GM12891 (cell line): Measurements from ENCODE around the gene COIL.

Experiments used
- DNase-seq: peaks from one replicate; pipeline ENCODE4 v3.0.0; 2011; ENCODE audit warnings: low spot score; ENCODE audit not compliant: insufficient read length
- FAIRE-seq: peaks from 2 replicates; lab custom pipeline; 2011; peaks lifted over from hg19 to GRCh38; lab: Jason Lieb, UNC
- PAX5 ChIP-seq: IDR thresholded peaks from 2 replicates; pipeline ENCODE4 v1.6.1; 2011; ENCODE audit warnings: low read length, moderate library complexity, mild to moderate bottlenecking; ENCODE audit not compliant: insufficient read depth, severe bottlenecking
- POLR2A ChIP-seq: IDR thresholded peaks from 2 replicates; pipeline ENCODE4 v1.6.1; 2011; ENCODE audit warnings: low read depth, low read length, control low read depth
- POLR2AphosphoS5 ChIP-seq: IDR thresholded peaks from 2 replicates; pipeline ENCODE4 v1.6.1; 2011; ENCODE audit warnings: low read depth, low read length, control low read depth
- POU2F2 ChIP-seq: IDR thresholded peaks from 2 replicates; pipeline ENCODE4 v1.6.1; 2011; ENCODE audit warnings: low read depth, mild to moderate bottlenecking, control low read depth, low read length, moderate library complexity
- SPI1 ChIP-seq: IDR thresholded peaks from 2 replicates; pipeline ENCODE4 v1.6.1; 2011; ENCODE audit warnings: low read depth, low read length, control low read depth
- TAF1 ChIP-seq: IDR thresholded peaks from 2 replicates; pipeline ENCODE4 v1.6.1; 2011; ENCODE audit warnings: low read depth, low read length, control low read depth

COIL gene

GRCh38 chr17:56896968-56897359 is 63.9 kb downstream of the COIL start:
- no peak for FAIRE-seq
- TF ChIP-seq POU2F2 (peak; percentile 36; the same call in 1 of the 2 replicates), PAX5 (no peak)

GRCh38 chr17:56896217-56896967 is 64.5 kb downstream of the COIL start:
- TF ChIP-seq PAX5 (no peak), POU2F2 (no peak), POLR2A (no peak), SPI1 (no peak), TAF1 (no peak)
- no peak for DNase-seq
- no peak for FAIRE-seq

More at GRCh38 chr17:56896968-56897359, 63.9 kb downstream of the COIL start:
- no peak for DNase-seq

GRCh38 chr17:56894859-56895455 is 65.9 kb downstream of the COIL start:
- DNase-seq (no peak), FAIRE-seq (no peak)
- TF ChIP-seq SPI1 (no peak), PAX5 (no peak), POLR2AphosphoS5 (no peak), POU2F2 (no peak), TAF1 (no peak), POLR2A (no peak)

- no peak for FAIRE-seq
- TF ChIP-seq SPI1 (no peak), POU2F2 (no peak), TAF1 (no peak), POLR2AphosphoS5 (no peak), PAX5 (no peak), POLR2A (no peak)
- DNase-seq, result no peak
Measured at GRCh38 chr17:56893503-56893902, 67.3 kb downstream of the COIL start.

DNA sequence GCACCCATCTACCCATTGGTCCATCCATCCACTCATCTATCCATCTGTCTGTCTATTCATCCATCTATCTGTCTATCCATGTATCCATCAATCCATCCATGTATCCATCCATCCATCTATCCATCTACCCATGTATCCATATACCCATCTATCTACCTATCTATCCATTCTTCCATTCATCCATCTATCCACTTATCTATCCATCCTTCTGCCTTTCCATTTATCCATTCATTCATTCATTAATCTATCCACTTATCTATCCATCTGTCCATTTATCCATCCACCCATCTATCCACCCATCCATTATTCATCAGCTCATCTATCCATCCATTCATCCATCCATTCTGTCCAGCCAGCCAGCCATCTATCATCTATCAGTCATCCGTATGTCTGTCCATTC is 68.5 kb downstream of the COIL start:
- TF ChIP-seq PAX5, result no peak
- no peak for TF ChIP-seq POLR2AphosphoS5
- no peak for TF ChIP-seq SPI1
- TF ChIP-seq POU2F2, result no peak
- no peak for TF ChIP-seq POLR2A
- no peak for TF ChIP-seq TAF1
- DNase-seq (no peak), FAIRE-seq (no peak)

DNA sequence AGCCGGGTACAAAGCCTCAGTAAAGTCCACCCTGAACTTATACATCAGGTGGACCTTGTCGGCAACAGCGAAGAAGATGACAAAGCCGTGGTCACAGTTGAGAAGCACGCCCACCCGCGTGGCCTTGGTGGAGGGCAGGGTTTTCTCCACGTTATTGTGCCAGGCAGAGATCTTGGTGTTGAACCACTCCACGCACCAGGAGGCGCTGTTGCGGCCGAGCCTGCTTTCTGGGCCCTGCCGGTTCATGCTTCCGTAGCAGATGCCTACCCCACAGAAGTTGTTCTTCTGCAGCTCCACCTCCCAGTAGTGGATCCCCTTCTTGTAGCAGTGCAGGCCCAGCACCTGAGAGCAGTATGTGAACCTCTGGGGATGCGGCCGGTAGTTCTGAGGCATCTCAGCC is 69.1 kb downstream of the COIL start:
- TF ChIP-seq TAF1 (no peak), POLR2AphosphoS5 (no peak), POLR2A (no peak), PAX5 (no peak), POU2F2 (no peak), SPI1 (no peak)
- FAIRE-seq (no peak), DNase-seq (no peak)

GRCh38 chr17:56890906-56891674 is 69.8 kb downstream of the COIL start:
- no peak for FAIRE-seq
- no peak for DNase-seq
- TF ChIP-seq POLR2A, result no peak
- TF ChIP-seq TAF1, result no peak
- TF ChIP-seq SPI1, result no peak
- no peak for TF ChIP-seq PAX5
- no peak for TF ChIP-seq POLR2AphosphoS5
- no peak for TF ChIP-seq POU2F2

DNA sequence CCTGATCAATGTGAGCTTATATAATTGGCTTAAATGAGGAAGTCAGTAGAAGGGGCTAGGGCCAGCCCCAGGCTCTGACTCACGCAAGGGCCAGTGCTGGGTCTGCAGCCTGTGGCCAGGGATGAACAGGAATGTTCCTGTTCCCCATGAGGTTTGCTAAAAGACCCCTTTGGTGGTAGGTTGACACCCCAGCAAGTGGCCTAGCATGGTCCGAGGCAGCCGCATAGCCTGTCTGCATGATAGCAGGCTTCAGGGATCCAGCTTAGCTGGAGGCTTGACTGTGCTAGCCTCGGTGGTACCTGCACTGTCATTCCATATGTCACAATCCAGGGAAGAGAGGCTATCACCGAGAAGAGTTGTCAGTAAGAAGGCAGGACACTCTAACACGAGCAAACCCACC is 70.5 kb downstream of the COIL start:
- FAIRE-seq, result no peak
- DNase-seq, result no peak
- TF ChIP-seq SPI1 (peak; percentile 31; the same call in 1 of the 2 replicates), POLR2A (peak; percentile 30; the same call in 1 of the 2 replicates), TAF1 (no peak), PAX5 (no peak), POU2F2 (no peak), POLR2AphosphoS5 (peak; percentile 52; the same call in 1 of the 2 replicates)
